Measurements from ENCODE around the gene MAJIN.
"Not testable (repeated sequence)": the region's sequence is repeated elsewhere in the genome, so short reads cannot be mapped to it uniquely, and the experiment has no call there.

Gene MAJIN, protein sequence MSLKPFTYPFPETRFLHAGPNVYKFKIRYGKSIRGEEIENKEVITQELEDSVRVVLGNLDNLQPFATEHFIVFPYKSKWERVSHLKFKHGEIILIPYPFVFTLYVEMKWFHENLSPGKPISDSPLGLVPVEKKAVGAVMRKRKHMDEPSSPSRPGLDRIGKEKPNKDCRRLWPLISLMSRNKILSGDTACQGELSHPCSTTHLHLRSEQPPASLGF

DNA sequence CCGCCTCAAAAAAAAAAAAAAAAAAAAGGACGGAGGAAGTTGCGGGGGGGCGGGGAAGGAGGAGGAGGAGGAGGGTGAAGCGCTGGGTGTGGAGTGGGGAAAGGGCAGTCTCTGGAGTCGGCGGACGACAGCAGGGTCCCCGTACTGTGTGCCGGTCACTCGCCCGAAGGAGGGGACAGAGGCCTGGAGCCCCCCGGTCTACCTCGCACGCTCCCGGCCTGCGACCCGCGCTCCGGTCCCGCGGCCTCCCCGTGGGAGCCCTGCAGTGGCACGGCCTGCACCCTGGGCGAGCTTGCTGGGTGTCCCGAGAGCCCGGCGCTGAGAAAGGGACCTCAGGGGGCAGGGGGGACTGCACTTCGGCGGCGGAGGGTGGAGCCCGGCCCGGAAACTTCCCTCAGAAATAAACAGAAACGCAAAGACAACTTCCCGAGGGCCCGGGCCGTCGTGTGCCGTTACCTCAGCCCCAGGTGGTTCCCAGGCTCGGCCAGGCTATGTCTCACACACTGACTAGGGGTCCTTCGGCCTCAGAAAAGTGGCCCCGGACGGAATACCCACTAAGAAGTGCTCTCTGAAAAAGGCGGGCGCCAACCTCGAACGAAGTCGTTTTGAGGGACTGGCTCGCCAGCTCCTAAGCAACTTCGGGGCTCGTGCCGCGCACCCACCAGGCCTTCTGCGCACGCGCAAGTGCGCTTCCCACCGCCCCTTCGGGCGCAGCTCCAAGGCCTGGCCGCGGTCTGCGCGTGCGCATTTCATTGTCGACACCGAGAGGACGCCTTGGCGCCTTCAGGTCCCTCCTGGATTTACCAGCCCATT is at the start of gene MAJIN:
Gene MAJIN (minus strand): TSS at position 688 of the 813 bp plus-strand sequence. CDS start 12,703 bp downstream, outside the sequence.
- Mint-ChIP-seq H3K4me3 (peak within 1 kb of the TSS; percentile 61), H3K27ac (no peak within 1 kb of the TSS), H3K4me1 (ENCODE audit: low read depth) (no peaks in the 10 kb centered on the region), H3K9me3 (no peaks in the 10 kb centered on the region), H3K36me3 (ENCODE audit: low read depth) (no peaks in the 10 kb centered on the region), H3K27me3 (peaks cover 49% of the 10 kb centered on the region)
- intact Hi-C loops (cut with micrococcal nuclease): no loop called here

DNA sequence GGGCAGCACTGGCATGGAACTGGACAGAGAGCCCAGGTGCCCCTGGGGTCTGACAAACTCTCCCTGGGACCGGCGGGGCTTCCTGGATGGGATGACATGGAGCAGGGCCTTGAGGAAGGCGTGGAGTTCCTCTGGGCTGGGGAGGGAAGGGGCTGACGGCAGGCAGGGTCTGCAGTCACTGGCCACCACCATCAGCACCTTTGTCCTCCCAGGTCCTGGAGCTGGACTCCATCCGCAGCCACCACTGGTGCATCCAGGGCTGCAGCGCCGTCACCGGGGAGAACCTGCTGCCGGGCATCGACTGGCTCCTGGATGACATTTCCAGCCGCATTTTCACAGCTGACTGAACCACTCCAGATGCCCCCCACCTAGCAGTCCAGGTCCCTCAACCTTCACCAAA is 49.6 kb upstream of the MAJIN start:
- H3K4me3 Mint-ChIP-seq: no peak overlapping the region
- intact Hi-C loops (cut with micrococcal nuclease): no loop called here

DNA sequence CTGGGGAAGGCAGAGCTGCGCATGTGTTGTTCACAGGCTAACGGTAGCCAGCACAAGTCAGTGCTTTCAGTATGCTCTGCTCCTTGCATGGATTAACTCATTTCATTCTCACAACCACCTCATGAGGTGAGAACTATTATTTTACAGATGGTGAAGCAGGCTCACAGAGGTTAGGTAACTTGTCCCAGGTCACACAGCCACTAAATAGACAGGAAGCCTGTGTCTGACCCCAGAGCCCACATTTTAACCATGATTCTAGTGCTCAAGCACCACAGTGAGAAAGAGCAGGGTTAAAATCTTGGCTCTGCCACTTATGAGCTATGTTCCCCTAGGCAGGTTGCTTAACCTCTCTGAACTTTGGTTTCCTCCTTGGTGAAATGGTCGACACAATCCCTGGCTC is 49.1 kb upstream of the MAJIN start:
- H3K4me1 Mint-ChIP-seq (ENCODE audit: low read depth): peaks cover 19% of the 10 kb centered on the region
- H3K36me3 Mint-ChIP-seq (ENCODE audit: low read depth): peaks cover 67% of the 10 kb centered on the region
- intact Hi-C loops (cut with micrococcal nuclease): no loop called here
- H3K4me3 Mint-ChIP-seq: no peak overlapping the region
- no peaks in the 10 kb centered on the region for H3K9me3 Mint-ChIP-seq
- H3K27me3 Mint-ChIP-seq: no peaks in the 10 kb centered on the region
- no peak overlapping the region for H3K27ac Mint-ChIP-seq

More for the DNA sequence above, 49.6 kb upstream of the MAJIN start:
- Mint-ChIP-seq H3K9me3 (no peaks in the 10 kb centered on the region), H3K36me3 (ENCODE audit: low read depth) (peaks cover 62% of the 10 kb centered on the region), H3K27me3 (no peaks in the 10 kb centered on the region), H3K27ac (no peak overlapping the region), H3K4me1 (ENCODE audit: low read depth) (peaks cover 14% of the 10 kb centered on the region)

DNA sequence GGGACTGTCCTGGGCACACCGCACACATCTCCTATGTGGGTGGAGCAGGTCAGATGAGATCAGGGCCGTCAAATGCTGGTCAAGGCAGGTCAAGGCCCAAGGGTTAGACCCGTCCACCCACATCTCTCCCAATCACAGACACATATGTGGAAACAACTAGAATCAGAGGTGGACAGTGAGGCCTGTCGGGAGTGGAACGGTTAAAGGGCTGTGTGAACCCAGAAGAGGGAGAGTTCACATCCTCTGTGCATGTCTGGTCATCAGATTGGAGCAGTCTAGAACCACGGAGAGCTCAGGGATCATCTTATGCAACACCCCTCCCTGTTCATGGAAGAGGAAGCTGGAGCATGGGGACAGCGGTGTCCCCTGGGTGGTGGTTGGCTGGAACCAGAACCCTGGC is 47.9 kb upstream of the MAJIN start:
- Mint-ChIP-seq H3K4me3 (no peak overlapping the region), H3K9me3 (no peaks in the 10 kb centered on the region), H3K27ac (no peak overlapping the region), H3K27me3 (no peaks in the 10 kb centered on the region), H3K36me3 (ENCODE audit: low read depth) (peaks cover 70% of the 10 kb centered on the region), H3K4me1 (ENCODE audit: low read depth) (peaks cover 29% of the 10 kb centered on the region)
- intact Hi-C loops (cut with micrococcal nuclease): no loop called here

DNA sequence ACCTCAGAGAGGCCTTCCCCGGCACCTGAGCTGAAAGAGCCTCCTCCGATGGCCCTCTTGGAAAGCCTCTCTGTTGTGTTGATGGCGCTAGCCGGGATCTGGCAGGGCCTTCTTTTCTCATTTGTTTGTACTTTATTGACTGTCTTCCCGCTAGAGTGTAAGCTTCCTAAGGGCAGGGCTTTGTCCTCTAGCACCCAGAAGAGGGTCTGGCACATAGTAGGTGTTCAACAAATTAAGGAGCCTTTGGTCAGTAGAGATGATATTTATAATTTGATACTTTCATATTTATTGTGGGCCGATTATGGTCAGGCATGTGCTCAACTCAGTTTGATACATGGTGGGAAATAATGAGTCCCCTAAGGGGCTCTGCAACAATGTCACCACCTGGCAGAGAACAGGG is 46.0 kb upstream of the MAJIN start:
- Mint-ChIP-seq H3K27ac (no peak overlapping the region), H3K4me1 (ENCODE audit: low read depth) (peaks cover 36% of the 10 kb centered on the region), H3K4me3 (no peak overlapping the region), H3K27me3 (no peaks in the 10 kb centered on the region), H3K36me3 (ENCODE audit: low read depth) (peaks cover 69% of the 10 kb centered on the region), H3K9me3 (no peaks in the 10 kb centered on the region)
- intact Hi-C loops (cut with micrococcal nuclease): no loop called here

DNA sequence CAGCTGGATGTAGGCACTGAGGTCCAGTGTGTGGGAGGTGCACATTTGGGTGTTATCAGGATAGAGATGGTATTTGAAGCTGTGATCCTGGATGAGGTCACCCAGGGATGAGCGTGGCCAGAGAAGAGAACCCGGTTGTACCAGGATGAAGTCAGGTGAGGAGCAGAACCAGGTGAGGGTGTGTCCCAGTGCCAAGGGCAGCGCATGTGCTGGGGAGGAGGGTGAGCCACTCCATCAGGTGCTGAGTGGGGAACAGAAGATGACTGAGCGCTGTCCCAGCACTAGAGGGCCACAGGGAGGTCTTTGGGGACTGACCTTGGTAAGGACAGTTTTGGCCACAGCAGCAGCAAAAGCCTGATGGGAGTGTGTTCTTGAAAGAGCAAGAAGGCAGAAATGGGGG is 44.8 kb upstream of the MAJIN start:
- intact Hi-C loops (cut with micrococcal nuclease): no loop called here
- Mint-ChIP-seq H3K9me3 (no peaks in the 10 kb centered on the region), H3K27ac (no peak overlapping the region), H3K4me3 (no peak overlapping the region), H3K27me3 (no peaks in the 10 kb centered on the region), H3K36me3 (ENCODE audit: low read depth) (peaks cover 57% of the 10 kb centered on the region), H3K4me1 (ENCODE audit: low read depth) (peaks cover 40% of the 10 kb centered on the region)

DNA sequence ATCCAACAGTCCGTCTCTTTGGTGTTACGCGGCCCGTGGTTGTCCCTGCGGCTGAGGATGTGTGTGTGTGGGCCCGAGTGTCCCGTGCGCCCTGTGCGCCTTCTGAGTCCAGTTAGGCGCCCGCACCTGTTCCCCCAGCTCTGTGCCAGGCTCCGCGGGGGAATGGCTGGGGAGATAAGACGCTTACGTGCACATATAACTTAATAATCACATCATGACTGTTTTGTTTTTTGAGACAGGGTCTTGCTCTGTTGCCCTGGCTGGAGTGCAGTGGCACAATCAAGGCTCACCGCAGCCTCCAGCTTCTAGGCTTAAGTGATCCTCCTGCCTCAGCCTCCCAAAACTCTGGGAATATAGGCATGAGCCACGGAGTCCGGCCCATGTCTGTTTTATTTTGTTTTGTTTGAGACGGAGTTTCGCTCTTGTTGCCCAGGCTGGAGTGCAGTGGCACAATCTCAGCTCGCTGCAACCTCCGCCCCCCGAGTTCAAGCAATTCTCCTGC is 42.9 kb upstream of the MAJIN start:
- H3K4me3 Mint-ChIP-seq: peak overlapping the region; percentile 89
- peaks cover 34% of the 10 kb centered on the region for H3K4me1 Mint-ChIP-seq (ENCODE audit: low read depth)
- H3K27me3 Mint-ChIP-seq: no peaks in the 10 kb centered on the region
- peak overlapping the region; percentile 97 for H3K27ac Mint-ChIP-seq
- H3K9me3 Mint-ChIP-seq: no peaks in the 10 kb centered on the region
- intact Hi-C loops (cut with micrococcal nuclease): loop anchor here (1.0 to 5.0 kb wide), 5 partner anchors 13 to 167 kb away; partner anchors contain the start of genes CDCA5, SNX15, VPS51 and ZFPL1
- H3K36me3 Mint-ChIP-seq (ENCODE audit: low read depth): peaks cover 42% of the 10 kb centered on the region

DNA sequence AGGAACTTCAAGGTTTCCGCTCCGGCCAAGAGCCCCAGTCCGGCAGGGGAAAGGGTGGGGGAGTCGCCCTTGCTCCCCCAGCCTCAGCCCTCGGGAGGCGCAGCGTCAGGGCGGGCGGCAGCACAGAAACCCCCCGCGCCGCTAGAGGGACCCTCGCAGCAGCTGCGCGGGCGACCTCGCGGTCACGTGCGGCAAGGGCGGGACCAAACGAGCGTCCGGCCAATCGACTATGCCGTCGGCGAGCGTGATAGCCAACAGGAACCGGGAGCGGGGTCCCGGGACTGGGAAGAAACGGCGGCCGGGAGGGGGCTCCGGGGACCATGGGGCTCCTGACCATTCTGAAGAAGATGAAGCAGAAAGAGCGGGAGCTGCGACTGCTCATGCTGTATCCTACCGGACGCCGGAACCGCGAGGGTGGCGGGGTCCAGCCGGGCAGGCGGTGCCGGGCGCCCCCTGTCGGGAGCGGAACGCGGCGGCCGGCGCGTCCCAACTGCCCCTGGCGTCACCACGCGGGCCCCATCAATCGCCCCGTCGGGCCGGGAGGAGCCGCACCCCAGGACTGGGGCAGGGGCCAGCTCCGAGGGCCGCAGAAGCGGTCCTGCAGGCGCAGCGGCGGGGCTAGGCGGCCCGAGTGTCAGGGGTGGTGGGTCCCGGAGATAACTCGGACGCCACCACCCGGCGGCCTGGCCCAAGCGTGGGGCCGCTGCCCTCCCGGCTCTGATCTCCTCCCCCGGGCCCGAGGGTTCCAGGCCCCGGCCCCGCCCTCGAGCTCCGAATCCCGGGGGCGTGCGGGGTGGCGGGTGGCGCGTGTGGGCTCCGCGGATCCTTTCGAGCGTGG is 42.2 kb upstream of the MAJIN start, which contains the start of gene ARL2:
Gene ARL2 (plus strand): TSS at position 273 of the 838 bp plus-strand sequence. CDS start 48 bp downstream, at position 321.
- H3K36me3 Mint-ChIP-seq (ENCODE audit: low read depth): peaks cover 35% of the 10 kb centered on the region
- no peaks in the 10 kb centered on the region for H3K27me3 Mint-ChIP-seq
- no peaks in the 10 kb centered on the region for H3K9me3 Mint-ChIP-seq
- H3K4me1 Mint-ChIP-seq (ENCODE audit: low read depth): peaks cover 31% of the 10 kb centered on the region
- peak within 1 kb of the TSS; percentile 97 for H3K27ac Mint-ChIP-seq
- peak within 1 kb of the TSS; percentile 89 for H3K4me3 Mint-ChIP-seq
- intact Hi-C loops (cut with micrococcal nuclease): loop anchor here (1.0 to 5.0 kb wide), 5 partner anchors 13 to 167 kb away; partner anchors contain the start of genes CDCA5, SNX15, VPS51 and ZFPL1

DNA sequence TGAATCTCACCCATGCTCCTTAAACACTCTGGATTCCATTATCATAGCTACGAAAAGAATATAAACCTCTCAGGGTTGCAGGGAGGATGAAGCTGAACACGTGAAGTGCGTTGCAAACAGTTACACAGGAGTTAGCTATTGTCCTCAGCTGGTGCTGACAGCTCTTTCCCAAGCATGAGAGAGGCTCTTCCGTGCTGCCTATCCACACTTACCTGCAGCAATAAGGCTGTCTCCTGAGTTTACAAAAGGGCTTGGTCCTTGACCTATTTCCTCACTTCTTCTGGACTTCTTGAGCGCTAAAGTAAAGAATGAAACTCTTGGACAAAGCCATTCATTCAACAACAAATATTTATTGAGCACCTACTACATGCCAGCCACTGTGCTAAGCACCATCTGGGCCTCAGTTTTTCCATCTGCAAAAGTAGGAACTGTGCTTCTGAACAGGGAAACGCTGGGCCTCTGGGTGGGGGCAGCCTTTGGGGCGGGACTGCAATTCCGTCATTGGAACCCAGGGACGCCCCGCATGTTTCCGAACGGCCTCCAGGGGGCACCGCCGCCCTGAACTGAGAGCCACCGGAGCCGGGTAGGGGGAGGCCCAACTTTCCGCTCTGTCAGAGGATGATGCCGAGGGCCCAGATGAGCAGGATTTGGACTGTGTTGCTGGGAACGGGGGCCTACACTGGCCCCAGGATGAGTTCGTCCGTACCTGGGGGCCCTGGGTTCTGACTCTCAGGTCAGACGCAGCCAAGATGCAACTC is 41.4 kb upstream of the MAJIN start:
- H3K4me1 Mint-ChIP-seq (ENCODE audit: low read depth): peaks cover 31% of the 10 kb centered on the region
- H3K36me3 Mint-ChIP-seq (ENCODE audit: low read depth): peaks cover 27% of the 10 kb centered on the region
- intact Hi-C loops (cut with micrococcal nuclease): loop anchor here (5.0 kb wide), 3 partner anchors 69 to 166 kb away; partner anchors contain the start of genes CDCA5, VPS51 and ZFPL1
- H3K27ac Mint-ChIP-seq: peak overlapping the region; percentile 97
- H3K27me3 Mint-ChIP-seq: no peaks in the 10 kb centered on the region
- no peaks in the 10 kb centered on the region for H3K9me3 Mint-ChIP-seq
- peak overlapping the region; percentile 89 for H3K4me3 Mint-ChIP-seq

DNA sequence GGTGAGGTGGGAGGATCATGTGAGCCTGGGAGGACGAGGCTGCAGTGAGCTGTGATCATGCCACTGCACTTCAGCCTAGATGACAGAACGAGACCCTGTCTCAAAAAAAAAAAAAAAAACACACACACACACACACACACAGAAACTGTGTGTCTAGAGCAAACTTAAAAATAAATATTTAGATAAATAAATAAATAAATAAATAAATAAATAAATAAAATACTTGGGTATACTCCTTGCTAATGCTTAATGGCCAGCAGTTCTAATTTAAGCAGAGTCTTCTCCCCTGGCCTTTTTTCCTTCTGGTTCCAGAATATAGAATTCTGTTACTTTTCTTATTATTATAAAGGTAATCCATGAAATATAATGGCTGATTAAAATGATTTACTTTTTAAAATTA is 37.0 kb upstream of the MAJIN start:
- Mint-ChIP-seq H3K27me3 (peaks cover 5% of the 10 kb centered on the region), H3K36me3 (ENCODE audit: low read depth) (no peaks in the 10 kb centered on the region), H3K27ac (no peak overlapping the region), H3K4me1 (ENCODE audit: low read depth) (peaks cover 9% of the 10 kb centered on the region), H3K9me3 (no peaks in the 10 kb centered on the region), H3K4me3 (no peak overlapping the region)
- intact Hi-C loops (cut with micrococcal nuclease): no loop called here

DNA sequence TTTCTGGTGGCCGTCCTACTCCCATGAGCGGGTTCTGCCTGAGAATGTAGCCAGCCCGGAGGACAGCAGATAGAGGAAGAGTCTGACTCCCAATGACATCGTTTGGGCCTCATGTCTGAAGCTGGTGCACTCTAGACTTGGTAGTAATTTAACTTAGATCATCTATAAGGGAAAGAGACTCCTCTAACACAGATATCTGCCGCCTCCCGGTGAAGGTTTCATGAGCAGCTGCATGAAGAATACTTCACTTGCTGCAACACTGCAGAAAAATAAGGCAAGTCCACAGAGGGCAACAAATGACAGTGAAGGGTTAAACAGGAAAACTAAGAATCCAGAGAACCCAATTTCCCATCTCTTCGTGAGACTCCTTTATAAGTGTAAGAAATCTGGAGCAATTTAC is 36.1 kb upstream of the MAJIN start:
- H3K4me3 Mint-ChIP-seq: no peak overlapping the region
- H3K36me3 Mint-ChIP-seq (ENCODE audit: low read depth): no peaks in the 10 kb centered on the region
- H3K4me1 Mint-ChIP-seq (ENCODE audit: low read depth): peaks cover 5% of the 10 kb centered on the region
- intact Hi-C loops (cut with micrococcal nuclease): no loop called here
- H3K27me3 Mint-ChIP-seq: peaks cover 8% of the 10 kb centered on the region
- no peak overlapping the region for H3K27ac Mint-ChIP-seq
- no peaks in the 10 kb centered on the region for H3K9me3 Mint-ChIP-seq

DNA sequence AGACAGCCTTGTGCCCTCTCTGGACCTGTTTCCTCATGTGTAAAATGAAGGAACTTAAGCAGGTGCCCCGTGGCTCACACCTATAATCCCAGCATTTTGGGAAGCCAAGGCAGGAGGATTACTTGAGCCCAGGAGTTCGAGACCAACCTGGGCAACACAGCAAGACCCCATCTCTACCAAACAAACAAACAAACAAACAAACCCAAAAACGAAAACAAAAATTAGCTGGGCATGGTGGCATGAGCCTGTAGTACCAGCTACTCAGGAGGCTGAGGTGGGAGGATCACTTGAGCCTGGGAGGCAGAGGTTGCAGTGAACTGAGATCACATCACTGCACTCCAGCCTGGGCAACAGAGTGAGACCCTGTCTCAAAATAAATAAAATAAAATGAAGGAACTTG is 32.1 kb upstream of the MAJIN start:
- H3K27ac Mint-ChIP-seq; H3K4me3 Mint-ChIP-seq; intact Hi-C loops (cut with micrococcal nuclease); H3K36me3 Mint-ChIP-seq (ENCODE audit: low read depth); H3K9me3 Mint-ChIP-seq; H3K27me3 Mint-ChIP-seq; H3K4me1 Mint-ChIP-seq (ENCODE audit: low read depth): not testable (repeated sequence)

DNA sequence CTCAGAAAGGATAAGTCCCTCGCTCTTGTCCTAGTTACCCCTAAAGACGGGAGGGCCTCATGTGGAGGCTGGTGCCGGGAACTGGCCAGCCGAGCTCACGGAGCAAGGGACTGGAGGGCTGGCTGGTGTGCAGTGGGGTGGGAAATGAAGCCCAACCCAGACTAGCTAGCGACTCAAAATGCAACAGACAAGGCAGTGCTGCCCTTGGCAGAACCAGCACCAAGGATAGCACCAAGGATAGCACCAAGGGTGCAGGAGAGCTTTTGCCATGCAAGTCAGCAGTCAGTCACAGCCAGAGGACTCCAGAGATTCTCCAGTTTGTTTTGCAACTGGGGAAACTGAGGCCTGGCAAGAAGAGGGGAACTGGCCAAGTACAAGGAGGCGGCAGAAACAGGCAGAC is 31.4 kb upstream of the MAJIN start:
- peaks cover 7% of the 10 kb centered on the region for H3K4me1 Mint-ChIP-seq (ENCODE audit: low read depth)
- peaks cover 8% of the 10 kb centered on the region for H3K27me3 Mint-ChIP-seq
- no peak overlapping the region for H3K27ac Mint-ChIP-seq
- no peak overlapping the region for H3K4me3 Mint-ChIP-seq
- H3K9me3 Mint-ChIP-seq: no peaks in the 10 kb centered on the region
- intact Hi-C loops (cut with micrococcal nuclease): no loop called here
- no peaks in the 10 kb centered on the region for H3K36me3 Mint-ChIP-seq (ENCODE audit: low read depth)

Data from dendritic cell treated with granulocyte-macrophage colony-stimulating factor and Interleukin-4, amounts not matched to agents 40 ng/mL and 50 ng/mL, for 4 days (primary cell).